ENCODE results near the gene GOLT1B.

GOLT1B gene

GRCh38 chr12:21561158-21561557 lies 59.6 kb downstream of the GOLT1B start:
- Histone ChIP-seq H3K79me2 (ENCODE audit: control insufficient read depth, insufficient read depth, low read length, unreplicated experiment) (no peaks in the 10 kb centered on the region), H3K27ac (ENCODE audit: low read depth, low read length) (peak overlapping the region; percentile 78), H3K4me1 (ENCODE audit: control insufficient read depth, insufficient read depth, low read length, unreplicated experiment) (peaks cover 14% of the 10 kb centered on the region), H3K36me3 (ENCODE audit: insufficient read depth, low read length) (no peaks in the 10 kb centered on the region), H3K27me3 (ENCODE audit: insufficient read depth, low read length) (no peaks in the 10 kb centered on the region), H3K4me3 (ENCODE audit: low read depth, low read length) (no peak overlapping the region), H2AFZ (ENCODE audit: low read length, unreplicated experiment) (peak overlapping the region; percentile 3)

- no peaks in the 10 kb centered on the region for H3K36me3 ChIP-seq (ENCODE audit: insufficient read depth, low read length)
- H3K79me2 ChIP-seq (ENCODE audit: control insufficient read depth, insufficient read depth, low read length, unreplicated experiment), result no peaks in the 10 kb centered on the region
- no peak overlapping the region for H2AFZ ChIP-seq (ENCODE audit: low read length, unreplicated experiment)
- no peaks in the 10 kb centered on the region for H3K27me3 ChIP-seq (ENCODE audit: insufficient read depth, low read length)
- H3K27ac ChIP-seq (ENCODE audit: low read depth, low read length), result no peak overlapping the region
- H3K4me1 ChIP-seq (ENCODE audit: control insufficient read depth, insufficient read depth, low read length, unreplicated experiment), result peaks cover 14% of the 10 kb centered on the region
- no peak overlapping the region for H3K4me3 ChIP-seq (ENCODE audit: low read depth, low read length)
Measured at GRCh38 chr12:21562859-21563258, 61.3 kb downstream of the GOLT1B start.

GRCh38 chr12:21566223-21566906 lies 64.8 kb downstream of the GOLT1B start:
- no peak overlapping the region for H3K27ac ChIP-seq (ENCODE audit: low read depth, low read length)
- no peaks in the 10 kb centered on the region for H3K27me3 ChIP-seq (ENCODE audit: insufficient read depth, low read length)
- no peaks in the 10 kb centered on the region for H3K4me1 ChIP-seq (ENCODE audit: control insufficient read depth, insufficient read depth, low read length, unreplicated experiment)
- no peak overlapping the region for H2AFZ ChIP-seq (ENCODE audit: low read length, unreplicated experiment)
- no peak overlapping the region for H3K4me3 ChIP-seq (ENCODE audit: low read depth, low read length)
- no peaks in the 10 kb centered on the region for H3K79me2 ChIP-seq (ENCODE audit: control insufficient read depth, insufficient read depth, low read length, unreplicated experiment)
- H3K36me3 ChIP-seq (ENCODE audit: insufficient read depth, low read length), result no peaks in the 10 kb centered on the region

GRCh38 chr12:21566907-21567394 lies 65.4 kb downstream of the GOLT1B start:
- Histone ChIP-seq H3K36me3 (ENCODE audit: insufficient read depth, low read length) (no peaks in the 10 kb centered on the region), H2AFZ (ENCODE audit: low read length, unreplicated experiment) (peak overlapping the region; percentile 36), H3K27ac (ENCODE audit: low read depth, low read length) (no peak overlapping the region)

More at GRCh38 chr12:21566907-21567394, 65.4 kb downstream of the GOLT1B start:
- Histone ChIP-seq H3K4me3 (ENCODE audit: low read depth, low read length) (no peak overlapping the region), H3K27me3 (ENCODE audit: insufficient read depth, low read length) (no peaks in the 10 kb centered on the region), H3K79me2 (ENCODE audit: control insufficient read depth, insufficient read depth, low read length, unreplicated experiment) (no peaks in the 10 kb centered on the region), H3K4me1 (ENCODE audit: control insufficient read depth, insufficient read depth, low read length, unreplicated experiment) (no peaks in the 10 kb centered on the region)
